HEK293 (cell line): ENCODE results near the gene MPPED1.

Experiments used
- CTCF ChIA-PET: fragments of 350-600 bp; formaldehyde crosslinking; extraction: SDS; loops from one replicate; lab custom pipeline; 2021; ENCODE audit warnings: antibody characterized with exemption; lab: Yijun Ruan, JAX
- POLR2A ChIA-PET: fragments of 300-600 bp; formaldehyde crosslinking; extraction: SDS; loops from one replicate; lab custom pipeline; 2020; ENCODE audit warnings: antibody characterized with exemption, inconsistent platforms; lab: Yijun Ruan, JAX
- H3K27ac ChIP-seq: fragments of 200-500 bp; sonication (Bioruptor generic); 2 replicates; pipeline ENCODE4 v1.5.1; 2014; ENCODE audit warnings: low read depth, low read length, control low read depth, inconsistent platforms; ENCODE audit errors: extremely low read depth
- H3K36me3 ChIP-seq, 2 experiments: fragments of 200-500 bp in 1 of 2; sonication (Bioruptor generic) in 1 of 2; 1 replicate in 1 of 2; 2 replicates in 1 of 2; pipeline ENCODE4 v1.5.1; 2014 to 2017; ENCODE audit warnings: inconsistent platforms in 2 of 2, low read length in 2 of 2; ENCODE audit not compliant: control insufficient read depth in 2 of 2, insufficient read depth in 1 of 2
- H3K4me1 ChIP-seq: fragments of 200-500 bp; sonication (Bioruptor generic); 2 replicates; pipeline ENCODE4 v1.5.1; 2014; ENCODE audit warnings: mild to moderate bottlenecking, low read length, inconsistent platforms; ENCODE audit not compliant: control insufficient read depth, insufficient read depth
- H3K4me3 ChIP-seq: 2 replicates; pipeline ENCODE4 v1.5.1; 2011; ENCODE audit warnings: low read depth, mild to moderate bottlenecking, control low read depth, low read length, moderate library complexity
- H3K9me3 ChIP-seq: fragments of 200-500 bp; sonication (Bioruptor generic); 2 replicates; pipeline ENCODE4 v1.5.1; 2014; ENCODE audit warnings: low read depth, low read length, inconsistent platforms; ENCODE audit not compliant: control insufficient read depth, insufficient read depth
- ELK4 ChIP-seq: IDR thresholded peaks from 2 replicates; pipeline ENCODE4 v1.6.1; 2011; ENCODE audit warnings: mild to moderate bottlenecking, low read depth, low read length, borderline replicate concordance
- MZF1 ChIP-seq: fragments of 450-650 bp; formaldehyde crosslinking; IDR thresholded peaks from 2 replicates; pipeline ENCODE4 v1.5.1; 2017; ENCODE audit warnings: missing biosample characterization, missing genetic modification characterization, borderline replicate concordance
- PBX3 ChIP-seq: sonication (generic); formaldehyde crosslinking; IDR thresholded peaks from 2 replicates; pipeline ENCODE4 v1.8.1; 2022; ENCODE audit warnings: mild to moderate bottlenecking, moderate library complexity, missing genetic modification reagents
- REPIN1 ChIP-seq: fragments of 450-650 bp; formaldehyde crosslinking; IDR thresholded peaks from 2 replicates; pipeline ENCODE4 v1.5.1; 2017; ENCODE audit warnings: missing biosample characterization, missing genetic modification characterization, low read depth
- ZBTB1 ChIP-seq: fragments of 450-650 bp; formaldehyde crosslinking; IDR thresholded peaks from 2 replicates; pipeline ENCODE4 v1.5.1; 2016; ENCODE audit warnings: missing biosample characterization, missing genetic modification characterization
- ZBTB11 ChIP-seq: fragments of 450-650 bp; formaldehyde crosslinking; conservative IDR thresholded peaks from 2 replicates; pipeline ENCODE4 v1.5.1; 2016; ENCODE audit warnings: low read depth, missing biosample characterization, missing genetic modification characterization
- ZNF138 ChIP-seq: fragments of 450-650 bp; formaldehyde crosslinking; IDR thresholded peaks from 2 replicates; pipeline ENCODE4 v1.5.1; 2016; ENCODE audit warnings: missing biosample characterization, missing genetic modification characterization, borderline replicate concordance
- ZNF148 ChIP-seq: fragments of 450-650 bp; formaldehyde crosslinking; IDR thresholded peaks from 2 replicates; pipeline ENCODE4 v1.5.0; 2017; ENCODE audit warnings: missing biosample characterization, missing genetic modification characterization, borderline replicate concordance
- ZNF157 ChIP-seq: fragments of 450-650 bp; formaldehyde crosslinking; IDR thresholded peaks from 2 replicates; pipeline ENCODE4 v1.5.1; 2016; ENCODE audit warnings: missing biosample characterization, missing genetic modification characterization
- ZNF18 ChIP-seq: fragments of 450-650 bp; formaldehyde crosslinking; IDR thresholded peaks from 2 replicates; pipeline ENCODE4 v1.5.1; 2016; ENCODE audit warnings: missing biosample characterization, missing genetic modification characterization
- ZNF239 ChIP-seq: fragments of 450-650 bp; formaldehyde crosslinking; IDR thresholded peaks from 2 replicates; pipeline ENCODE4 v1.5.1; 2016; ENCODE audit warnings: missing biosample characterization, missing genetic modification characterization
- ZNF280D ChIP-seq: fragments of 450-650 bp; formaldehyde crosslinking; IDR thresholded peaks from 2 replicates; pipeline ENCODE4 v1.5.1; 2016; ENCODE audit warnings: missing biosample characterization, missing genetic modification characterization
- ZNF292 ChIP-seq: fragments of 450-650 bp; formaldehyde crosslinking; IDR thresholded peaks from 2 replicates; pipeline ENCODE4 v1.5.1; 2016; ENCODE audit warnings: low read depth, missing biosample characterization, missing genetic modification characterization, borderline replicate concordance
- ZNF335 ChIP-seq: fragments of 450-650 bp; formaldehyde crosslinking; conservative IDR thresholded peaks from 2 replicates; pipeline ENCODE4 v1.5.1; 2016; ENCODE audit warnings: missing biosample characterization, missing genetic modification characterization
- ZNF488 ChIP-seq: fragments of 450-650 bp; formaldehyde crosslinking; IDR thresholded peaks from 2 replicates; pipeline ENCODE4 v1.5.1; 2016; ENCODE audit warnings: missing biosample characterization, missing genetic modification characterization
- ZNF510 ChIP-seq: fragments of 450-650 bp; formaldehyde crosslinking; IDR thresholded peaks from 2 replicates; pipeline ENCODE4 v1.5.1; 2018; ENCODE audit warnings: mild to moderate bottlenecking, missing genetic modification characterization, missing biosample characterization; ENCODE audit not compliant: insufficient replicate concordance
- ZNF610 ChIP-seq: fragments of 450-650 bp; formaldehyde crosslinking; IDR thresholded peaks from 2 replicates; pipeline ENCODE4 v1.5.1; 2016; ENCODE audit warnings: missing biosample characterization, missing genetic modification characterization, borderline replicate concordance
- ZNF624 ChIP-seq: fragments of 450-650 bp; formaldehyde crosslinking; IDR thresholded peaks from 2 replicates; pipeline ENCODE4 v1.5.1; 2017; ENCODE audit warnings: missing biosample characterization, missing genetic modification characterization
- ZNF701 ChIP-seq: fragments of 450-650 bp; formaldehyde crosslinking; IDR thresholded peaks from 2 replicates; pipeline ENCODE4 v1.5.1; 2016; ENCODE audit warnings: missing biosample characterization, missing genetic modification characterization
- ZNF777 ChIP-seq: fragments of 450-650 bp; formaldehyde crosslinking; IDR thresholded peaks from 2 replicates; pipeline ENCODE4 v1.5.1; 2017; ENCODE audit warnings: missing biosample characterization, missing genetic modification characterization, borderline replicate concordance
- ZNF830 ChIP-seq: fragments of 450-650 bp; IDR thresholded peaks from 2 replicates; pipeline ENCODE4 v1.5.0; 2018; ENCODE audit warnings: missing biosample characterization, missing genetic modification characterization, low read depth, mild to moderate bottlenecking, moderate library complexity

MPPED1 gene

GRCh38 chr22:43506487-43506886 lies 94.7 kb downstream of the MPPED1 start:
- H3K9me3 ChIP-seq: no peaks in the 10 kb centered on the region
- H3K4me3 ChIP-seq: no peak overlapping the region
- H3K36me3 ChIP-seq: no peaks in the 10 kb centered on the region
- TF ChIP-seq ELK4 (no peak), PBX3 (CRISPR knock-in tag) (no peak), ZNF488 (no peak), ZNF510 (tag by site-specific recombination) (no peak), ZNF239 (tag by site-specific recombination) (no peak), ZBTB1 (tag by site-specific recombination) (no peak), ZBTB11 (tag by site-specific recombination) (no peak), ZNF157 (tag by site-specific recombination) (no peak), ZNF292 (no peak)
- no peak overlapping the region for H3K27ac ChIP-seq
- H3K4me1 ChIP-seq: no peaks in the 10 kb centered on the region
- CTCF ChIA-PET: no interaction called here
- POLR2A ChIA-PET: no interaction called here

DNA sequence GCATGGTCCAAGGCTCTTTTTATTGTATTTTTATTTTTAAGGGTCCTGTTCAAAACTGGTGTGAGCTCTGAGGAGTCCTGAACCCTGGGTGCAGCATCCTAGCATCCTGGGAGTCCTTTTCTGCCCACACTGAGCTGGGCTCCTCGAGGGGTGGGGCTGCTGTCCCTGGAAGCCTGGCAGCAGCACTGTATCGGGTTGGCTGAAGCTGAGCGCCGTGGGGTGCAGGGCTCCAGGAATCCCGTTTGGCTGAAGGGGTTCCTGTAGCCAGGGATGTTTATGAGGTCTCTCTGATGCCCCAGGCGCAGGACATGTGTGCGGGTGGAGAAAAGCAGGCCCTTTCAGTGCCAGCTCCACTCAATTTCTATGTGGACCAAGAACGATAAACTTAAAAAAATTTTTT lies 95.4 kb downstream of the MPPED1 start:
- POLR2A ChIA-PET: no interaction called here
- CTCF ChIA-PET: interaction anchor here (0.7 kb wide), 2 partner anchors 232 to 439 kb away, joined by 3 read pairs; no protein-coding TSS in a partner anchor
- no peak overlapping the region for H3K27ac ChIP-seq
- no peak for TF ChIP-seq ZNF280D (tag by site-specific recombination)
- no peak for TF ChIP-seq ZNF701 (tag by site-specific recombination)
- no peak for TF ChIP-seq ZNF148 (tag by site-specific recombination)
- TF ChIP-seq ZNF610 (tag by site-specific recombination): no peak
- no peak for TF ChIP-seq ZNF624 (tag by site-specific recombination)
- no peak for TF ChIP-seq ZNF138 (tag by site-specific recombination)
- no peak for TF ChIP-seq ZNF18 (tag by site-specific recombination)
- TF ChIP-seq REPIN1 (tag by site-specific recombination): no peak
- no peak for TF ChIP-seq ZNF830 (tag by site-specific recombination)
- TF ChIP-seq ZNF335: no peak
- TF ChIP-seq MZF1 (tag by site-specific recombination): no peak
- TF ChIP-seq ZNF777 (tag by site-specific recombination): no peak

More for the DNA sequence above, 95.4 kb downstream of the MPPED1 start:
- Histone ChIP-seq H3K4me3 (no peak overlapping the region), H3K36me3 (no peaks in the 10 kb centered on the region), H3K9me3 (no peaks in the 10 kb centered on the region), H3K4me1 (no peaks in the 10 kb centered on the region)
